H1 (cell line): ENCODE results near the gene RAMACL. TPM values are rescaled to one million over a fixed set of nuclear protein-coding genes. Genes with fewer than 3 reads are reported as not detected.

Experiments
- CTCF ChIA-PET: fragments of 300-600 bp; sonication (Branson Sonifier 250); formaldehyde crosslinking; loops from one replicate; lab custom pipeline; 2021; ENCODE audit not compliant: partially characterized antibody; lab: Charles Lee
- POLR2A ChIA-PET: fragments of 300-600 bp; sonication (Branson Sonifier 250); formaldehyde crosslinking; loops from one replicate; lab custom pipeline; 2021; ENCODE audit warnings: inconsistent platforms; ENCODE audit not compliant: partially characterized antibody; lab: Charles Lee
- DNase-seq, 2 experiments: peaks; one replicate each; pipeline versions ENCODE4 v3.0.0 to v3.0.0-alpha.2; 2010 to 2022; ENCODE audit warnings: low spot score in 2 of 2, low read depth in 1 of 2, mixed read lengths in 1 of 2
- FAIRE-seq: peaks from 2 replicates; lab custom pipeline; 2011; peaks lifted over from hg19 to GRCh38; lab: Jason Lieb, UNC
- H2AFZ ChIP-seq: 2 replicates; pipeline ENCODE4 v1.8.1; 2012; ENCODE audit warnings: low read length, inconsistent platforms
- H2AK5ac ChIP-seq: 2 replicates; pipeline ENCODE4 v1.6.1; 2013; ENCODE audit warnings: low read depth, low read length
- H2BK120ac ChIP-seq: replicated peaks from 2 replicates; pipeline ENCODE3; 2013; ENCODE audit warnings: low read depth, low read length, inconsistent platforms
- H2BK12ac ChIP-seq: 2 replicates; pipeline ENCODE4 v1.6.1; 2013; ENCODE audit warnings: low read depth, low read length
- H2BK15ac ChIP-seq: 2 replicates; pipeline ENCODE4 v1.6.1; 2013; ENCODE audit warnings: low read length
- H2BK20ac ChIP-seq: 2 replicates; pipeline ENCODE4 v1.6.1; 2013; ENCODE audit warnings: low read length
- H2BK5ac ChIP-seq: 2 replicates; pipeline ENCODE4 v1.6.1; 2013; ENCODE audit warnings: low read depth, low read length
- H3K14ac ChIP-seq: 2 replicates; pipeline ENCODE4 v1.6.1; 2013; ENCODE audit warnings: inconsistent platforms; ENCODE audit not compliant: insufficient read length
- H3K18ac ChIP-seq: 2 replicates; pipeline ENCODE4 v1.6.1; 2013; ENCODE audit warnings: low read length; ENCODE audit errors: extremely low read depth
- H3K23ac ChIP-seq: 2 replicates; pipeline ENCODE4 v1.6.1; 2013; ENCODE audit warnings: inconsistent platforms; ENCODE audit not compliant: insufficient read length
- H3K23me2 ChIP-seq: 2 replicates; pipeline ENCODE4 v1.6.1; 2013; ENCODE audit warnings: low read depth, low read length
- H3K27ac ChIP-seq: 2 replicates; pipeline ENCODE4 v1.6.1; 2011; ENCODE audit warnings: low read depth, low read length, inconsistent platforms
- H3K27me3 ChIP-seq, 4 experiments: replicated peaks in 1 of 4; 1 replicate in 1 of 4; 2 replicates in 3 of 4; pipeline versions ENCODE4 v1.6.1 to v1.8.1; 2011 to 2013; ENCODE audit warnings: low read length in 3 of 4, mild to moderate bottlenecking in 3 of 4, inconsistent platforms in 2 of 4, mixed read lengths in 2 of 4, moderate library complexity in 1 of 4; ENCODE audit not compliant: control insufficient read depth in 3 of 4, insufficient read depth in 3 of 4; ENCODE audit errors: extremely low read depth in 1 of 4
- H3K36me3 ChIP-seq, 4 experiments: 2 replicates each; pipeline versions ENCODE4 v1.6.1 to v1.8.1; 2011 to 2013; ENCODE audit warnings: mild to moderate bottlenecking in 4 of 4, low read length in 3 of 4, moderate library complexity in 2 of 4, control low read depth in 1 of 4, inconsistent platforms in 1 of 4; ENCODE audit not compliant: insufficient read depth in 4 of 4, control insufficient read depth in 2 of 4
- H3K4ac ChIP-seq: replicated peaks from 2 replicates; pipeline ENCODE3; 2013; ENCODE audit warnings: low read length, low read depth, mixed read lengths, inconsistent platforms; ENCODE audit not compliant: insufficient read length
- H3K4me1 ChIP-seq, 4 experiments: replicated peaks in 1 of 4; 1 replicate in 1 of 4; 2 replicates in 3 of 4; pipeline versions ENCODE4 v1.6.1 to v1.8.1; 2011 to 2013; ENCODE audit warnings: low read length in 3 of 4, inconsistent platforms in 2 of 4, mixed read lengths in 1 of 4; ENCODE audit not compliant: insufficient read depth in 4 of 4, control insufficient read depth in 3 of 4
- H3K4me2 ChIP-seq, 2 experiments: 2 replicates each; pipeline versions ENCODE4 v1.6.1 to v1.8.1; 2011 to 2013; ENCODE audit warnings: low read depth in 2 of 2, low read length in 2 of 2, control low read depth in 1 of 2, inconsistent platforms in 1 of 2, mild to moderate bottlenecking in 1 of 2; ENCODE audit not compliant: insufficient read depth in 1 of 2
- H3K4me3 ChIP-seq, 4 experiments: fragments of 200-600, 300-600 bp in 1 of 4; sonication (generic), shearing (Covaris generic), sonication (Bioruptor Twin) in 1 of 4; 2 replicates each; pipeline versions ENCODE4 v1.5.1 to v1.8.1; 2011 to 2016; ENCODE audit warnings: low read length in 4 of 4, low read depth in 3 of 4, control low read depth in 2 of 4, inconsistent platforms in 2 of 4, mild to moderate bottlenecking in 2 of 4, mixed read lengths in 1 of 4, moderate library complexity in 1 of 4; ENCODE audit not compliant: insufficient read depth in 2 of 4; ENCODE audit errors: extremely low read depth in 1 of 4
- H3K56ac ChIP-seq: replicated peaks from 2 replicates; pipeline ENCODE3; 2013; ENCODE audit warnings: low read depth, mild to moderate bottlenecking, mixed read lengths, low read length, inconsistent platforms; ENCODE audit not compliant: insufficient read length
- H3K79me1 ChIP-seq: 2 replicates; pipeline ENCODE4 v1.6.1; 2013; ENCODE audit warnings: low read depth, low read length, control low read depth
- H3K79me2 ChIP-seq, 2 experiments: 2 replicates each; pipeline versions ENCODE4 v1.6.1 to v1.8.1; 2012 to 2013; ENCODE audit warnings: low read length in 2 of 2, mild to moderate bottlenecking in 2 of 2, inconsistent platforms in 1 of 2; ENCODE audit not compliant: insufficient read depth in 2 of 2, control insufficient read depth in 1 of 2
- H3K9ac ChIP-seq, 4 experiments: replicated peaks in 1 of 4; 1 replicate in 1 of 4; 2 replicates in 3 of 4; pipeline versions ENCODE4 v1.6.1 to v1.8.1; 2011 to 2013; ENCODE audit warnings: low read depth in 3 of 4, low read length in 3 of 4, control low read depth in 2 of 4, mild to moderate bottlenecking in 2 of 4, moderate library complexity in 2 of 4, inconsistent platforms in 1 of 4; ENCODE audit errors: extremely low read depth in 1 of 4
- H3K9me3 ChIP-seq, 2 experiments: 2 replicates each; pipeline versions ENCODE4 v1.6.1 to v1.8.1; 2012 to 2013; ENCODE audit warnings: mild to moderate bottlenecking in 2 of 2, moderate library complexity in 2 of 2, control low read depth in 1 of 2, inconsistent platforms in 1 of 2, low read depth in 1 of 2, low read length in 1 of 2, mixed read lengths in 1 of 2; ENCODE audit not compliant: insufficient read depth in 2 of 2
- H4K20me1 ChIP-seq, 2 experiments: replicated peaks in 1 of 2; 2 replicates each; pipeline versions ENCODE3 to v1.8.1; 2011 to 2013; ENCODE audit warnings: inconsistent platforms in 2 of 2, low read length in 2 of 2, mild to moderate bottlenecking in 1 of 2; ENCODE audit not compliant: insufficient read depth in 2 of 2, control insufficient read depth in 1 of 2
- H4K5ac ChIP-seq: 2 replicates; pipeline ENCODE4 v1.6.1; 2013; ENCODE audit warnings: low read length, low read depth, mixed read lengths, inconsistent platforms; ENCODE audit not compliant: insufficient read length
- H4K8ac ChIP-seq: 2 replicates; pipeline ENCODE4 v1.8.0; 2013; ENCODE audit warnings: mild to moderate bottlenecking, moderate library complexity, low read length, inconsistent platforms; ENCODE audit not compliant: insufficient read depth; ENCODE audit errors: extremely low read depth
- H4K91ac ChIP-seq: replicated peaks from 2 replicates; pipeline ENCODE3; 2013; ENCODE audit warnings: low read length, mixed read lengths, inconsistent platforms; ENCODE audit not compliant: insufficient read length
- BRCA1 ChIP-seq: IDR thresholded peaks from 2 replicates; pipeline ENCODE4 v1.6.1; 2012; ENCODE audit warnings: low read depth, low read length, improper control_type of control experiment
- CBX5 ChIP-seq: fragments of 300-800, 300-1000 bp; sonication (generic); IDR thresholded peaks from 2 replicates; pipeline ENCODE4 v1.7.1; 2016; ENCODE audit warnings: antibody characterized with exemption, low read length, low read depth
- CBX8 ChIP-seq: fragments of 300-800, 300-1000 bp; sonication (generic); IDR thresholded peaks from 2 replicates; pipeline ENCODE4 v1.7.1; 2016; ENCODE audit warnings: low read depth, low read length, borderline replicate concordance
- CHD2 ChIP-seq: IDR thresholded peaks from 2 replicates; pipeline ENCODE4 v1.6.1; 2012; ENCODE audit warnings: low read length, improper control_type of control experiment
- EGR1 ChIP-seq: IDR thresholded peaks from 2 replicates; pipeline ENCODE4 v1.6.1; 2011; ENCODE audit warnings: low read depth, low read length, borderline replicate concordance
- EZH2 ChIP-seq: fragments of 200-600 bp; sonication (generic); IDR thresholded peaks from 2 replicates; pipeline ENCODE4 v1.7.1; 2012; ENCODE audit warnings: low read depth, mild to moderate bottlenecking, moderate library complexity, low read length, inconsistent platforms; ENCODE audit not compliant: severe bottlenecking
- MAX ChIP-seq: IDR thresholded peaks from 2 replicates; pipeline ENCODE4 v1.6.1; 2012; ENCODE audit warnings: inconsistent platforms
- SIN3A ChIP-seq, 2 experiments: IDR thresholded peaks in 1 of 2; conservative IDR thresholded peaks in 1 of 2; 2 replicates each; pipeline ENCODE4 v1.6.1; 2011 to 2012; ENCODE audit warnings: low read length in 2 of 2, improper control_type of control experiment in 1 of 2, low read depth in 1 of 2, mild to moderate bottlenecking in 1 of 2
- SIX5 ChIP-seq: IDR thresholded peaks from 2 replicates; pipeline ENCODE4 v1.6.1; 2011; ENCODE audit warnings: mild to moderate bottlenecking, low read depth, low read length
- SP1 ChIP-seq: IDR thresholded peaks from 2 replicates; pipeline ENCODE4 v1.6.1; 2011; ENCODE audit warnings: low read depth, low read length
- SP4 ChIP-seq: IDR thresholded peaks from 2 replicates; pipeline ENCODE4 v1.6.1; 2012; ENCODE audit warnings: low read length, inconsistent platforms
- TAF7 ChIP-seq: optimal IDR thresholded peaks from 2 replicates; pipeline ENCODE3; 2011; ENCODE audit warnings: low read depth, mild to moderate bottlenecking, inconsistent platforms, low read length, moderate library complexity, borderline replicate concordance
- WGBS, 2 experiments: shearing (Covaris generic) in 1 of 2; methylation state at CpG; one replicate each; pipeline versions ENCODE4 v1.1.6 to v1.1.7; 2013 to 2015; ENCODE audit warnings: low lambda C conversion rate in 2 of 2, mixed read lengths in 2 of 2, inconsistent platforms in 1 of 2, low coverage in 1 of 2, missing lambda C conversion rate in 1 of 2; ENCODE audit not compliant: insufficient replicate concordance in 2 of 2, insufficient coverage in 1 of 2, insufficient read length in 1 of 2; ENCODE audit errors: extremely low coverage in 1 of 2, missing lambda C conversion rate in 1 of 2; 5-methylcytosine and 5-hydroxymethylcytosine counted together
- polyA plus RNA-seq, 7 experiments: library from polyadenylated mRNA; depleted of rRNA in 3 of 7; stranded (reverse) in 5 of 7; unstranded in 2 of 7; fragments of >200 nt in 5 of 7; fragments of 200-250 nt in 2 of 7; gene quantifications; 1 replicate in 5 of 7; 2 replicates in 1 of 7; 4 replicates in 1 of 7; pipeline versions ENCODE4 v1.2.1 to v1.2.3, GENCODE V29; 2011 to 2013; ENCODE audit warnings: missing spikeins in 2 of 7, mixed read lengths in 2 of 7
- total RNA-seq: library from RNA; stranded (reverse); fragmentation: NEBNext Ultra II Directional; extraction: Animal tissue kit (Norgen Biotek cat#: 25700); gene quantifications from 2 replicates; pipeline ENCODE4 v1.2.1, GENCODE V29; 2021

RAMACL gene
- total and polyA plus RNA-seq, 2 of the 8 experiments (the other 6 are each of a cell fraction or from before 2014, with no cell fraction given), result 0.23 to 0.97 TPM

GRCh38 chr6:166573511-166574216 lies 12.8 kb downstream of the RAMACL start:
- no peak overlapping the region for H2BK5ac ChIP-seq
- H3K79me2 ChIP-seq, result peaks cover 0 to 21% of the 10 kb centered on the region in 2 experiments; a peak in 2 of 4 replicates
- H2AK5ac ChIP-seq, result peak overlapping the region; percentile 65; the same call in 1 of the 2 replicates
- no peaks in the 10 kb centered on the region for H3K27me3 ChIP-seq
- POLR2A ChIA-PET, result interaction anchor here (1.0 to 2.4 kb wide), 4 partner anchors 8 to 53 kb away, joined by 3 to 10 read pairs (median 3); partner anchors contain the start of gene RPS6KA2
- H2BK15ac ChIP-seq, result no peak overlapping the region
- H4K20me1 ChIP-seq, result no peaks in the 10 kb centered on the region
- WGBS, 2 experiments, result 81% methylated on average over 18 of the region's 18 CpGs; no CpG with 5 or more reads in 1 of the 2 experiments
- H3K23me2 ChIP-seq, result no peaks in the 10 kb centered on the region
- H4K8ac ChIP-seq, result no peak overlapping the region; the same call in 1 of the 2 replicates
- H2AFZ ChIP-seq, result no peak overlapping the region
- no peak overlapping the region for H4K5ac ChIP-seq
- CTCF ChIA-PET, result interaction anchor here (0.7 to 2.9 kb wide), 9 partner anchors 10 to 73 kb away, joined by 3 to 13 read pairs (median 4); no protein-coding TSS in a partner anchor
- H3K18ac ChIP-seq, result no peak overlapping the region
- no peak overlapping the region for H3K14ac ChIP-seq
- peaks cover 0 to 2% (median 0%) of the 10 kb centered on the region in 4 experiments; a peak in 1 of 8 replicates for H3K36me3 ChIP-seq
- H3K4me2 ChIP-seq, result peak overlapping the region in 1 of 2 experiments; percentile 4; a peak in 1 of 4 replicates
- no peak overlapping the region for H3K4ac ChIP-seq
- peaks cover 2 to 6% of the 10 kb centered on the region in 2 experiments; a peak in 1 of 4 replicates for H3K9me3 ChIP-seq
- no peak overlapping the region for H2BK120ac ChIP-seq
- no peak overlapping the region for H2BK20ac ChIP-seq
- H2BK12ac ChIP-seq, result no peak overlapping the region
- H3K79me1 ChIP-seq, result peaks cover 4% of the 10 kb centered on the region; the same call in 1 of the 2 replicates
- H3K4me3 ChIP-seq, result no peak overlapping the region
- H3K27ac ChIP-seq, result no peak overlapping the region
- H4K91ac ChIP-seq, result no peak overlapping the region
- peaks cover 11 to 16% (median 14%) of the 10 kb centered on the region in 4 experiments for H3K4me1 ChIP-seq
- FAIRE-seq, result no peak
- no peak overlapping the region for H3K23ac ChIP-seq
- DNase-seq, result no peak
- H3K56ac ChIP-seq, result no peak overlapping the region
- H3K9ac ChIP-seq, result no peak overlapping the region; a peak in 1 of 7 replicates
- TF ChIP-seq SP1, result no peak
- no peak for TF ChIP-seq CBX5
- TF ChIP-seq TAF7, result no peak
- TF ChIP-seq CBX8, result no peak
- no peak for TF ChIP-seq CHD2
- TF ChIP-seq BRCA1, result no peak
- no peak for TF ChIP-seq SIN3A (conservative IDR thresholded peaks at IDR 0.05 in 1 of 2, IDR thresholded peaks at IDR 0.05 in 1 of 2; ENCODE audit: low read depth in 1 of 2, low read length in 2 of 2)
- no peak for TF ChIP-seq SIX5
- no peak for TF ChIP-seq MAX
- no peak for TF ChIP-seq EZH2
- no peak for TF ChIP-seq EGR1
- TF ChIP-seq SP4, result no peak
